Breast epithelium (tissue), 3 donors: ENCODE results near the gene MTCL1.

ENCODE experiments used
- CTCF ChIP-seq, 3 donors: fragments of 450-650 bp; IDR thresholded peaks; one replicate each; pipeline ENCODE4 v1.5.1; 2016 to 2017; ENCODE audit warnings: antibody characterized with exemption in 3 of 3, mild to moderate bottlenecking in 3 of 3, moderate library complexity in 3 of 3
- POLR2AphosphoS5 ChIP-seq, 3 donors: sonication (generic); formaldehyde crosslinking; IDR thresholded peaks; one replicate each; pipeline ENCODE4 v1.6.1; 2017; ENCODE audit warnings: antibody characterized with exemption in 3 of 3

- TF ChIP-seq CTCF (IDR thresholded peaks at IDR 0.05) = no peak
- TF ChIP-seq POLR2AphosphoS5 (IDR thresholded peaks at IDR 0.05) = no peak
Measured at GRCh38 chr18:8766559-8767293, 61.4 kb downstream of the MTCL1 start.
